WTC11 (cell line): ENCODE measurements around the gene CADM1. TPM values are rescaled to one million over a fixed set of nuclear protein-coding genes. Genes with fewer than 3 reads are reported as not detected.

ENCODE experiments used
- ATAC-seq: fragments of 200-7000 bp; cut with Tn5 transposase; 2 replicates; pipeline ENCODE4 v1.10.0; 2021; ENCODE audit warnings: mild to moderate bottlenecking, moderate library complexity
- CTCF ChIA-PET: fragments of 300-600 bp; sonication (Branson Sonifier 250); formaldehyde crosslinking; loops from one replicate; lab custom pipeline; 2021; ENCODE audit warnings: antibody characterized with exemption; lab: Charles Lee
- POLR2A ChIA-PET: fragments of 350-600 bp; sonication (Branson Sonifier 250); formaldehyde crosslinking; loops from one replicate; lab custom pipeline; 2021; ENCODE audit warnings: antibody characterized with exemption; lab: Charles Lee
- DNase-seq: peaks from one replicate; pipeline ENCODE4 v3.0.0; 2021; ENCODE audit warnings: low spot score
- H3K27ac Mint-ChIP-seq: 2 replicates; pipeline ENCODE4 v1.8.0; 2021; ENCODE audit warnings: mixed read lengths
- H3K27me3 Mint-ChIP-seq: 2 replicates; pipeline ENCODE4 v1.8.0; 2021; ENCODE audit warnings: low read depth, mild to moderate bottlenecking, moderate library complexity, mixed read lengths
- H3K36me3 Mint-ChIP-seq: 2 replicates; pipeline ENCODE4 v1.8.0; 2021; ENCODE audit warnings: mixed read lengths
- H3K4me1 Mint-ChIP-seq: 2 replicates; pipeline ENCODE4 v1.8.0; 2022; ENCODE audit warnings: mixed read lengths
- H3K4me3 Mint-ChIP-seq: 2 replicates; pipeline ENCODE4 v1.8.0; 2021; ENCODE audit warnings: mild to moderate bottlenecking, moderate library complexity, mixed read lengths
- H3K9me3 Mint-ChIP-seq: 2 replicates; pipeline ENCODE4 v1.8.0; 2021; ENCODE audit warnings: mixed read lengths
- CREM ChIP-seq: sonication (generic); formaldehyde crosslinking; IDR thresholded peaks from 2 replicates; pipeline ENCODE4 v1.8.1; 2022; ENCODE audit warnings: mild to moderate bottlenecking, missing genetic modification reagents, moderate library complexity
- GABPB1 ChIP-seq: sonication (generic); formaldehyde crosslinking; IDR thresholded peaks from 2 replicates; pipeline ENCODE4 v1.8.1; 2023; ENCODE audit warnings: mild to moderate bottlenecking, missing genetic modification reagents
- KAT7 ChIP-seq: sonication (generic); formaldehyde crosslinking; IDR thresholded peaks from 2 replicates; pipeline ENCODE4 v1.8.1; 2023; ENCODE audit warnings: missing genetic modification reagents, mild to moderate bottlenecking, borderline replicate concordance
- MAX ChIP-seq: sonication (generic); formaldehyde crosslinking; IDR thresholded peaks from 2 replicates; pipeline ENCODE4 v1.8.0; 2022; ENCODE audit warnings: mild to moderate bottlenecking, missing genetic modification reagents
- MLX ChIP-seq: sonication (generic); formaldehyde crosslinking; IDR thresholded peaks from 2 replicates; pipeline ENCODE4 v1.8.1; 2023; ENCODE audit warnings: mild to moderate bottlenecking, missing genetic modification reagents, moderate library complexity
- NFATC4 ChIP-seq: fragments of 250-450 bp; sonication (Bioruptor Pico); IDR thresholded peaks from 2 replicates; pipeline ENCODE4 v1.9.0; 2021; ENCODE audit warnings: mild to moderate bottlenecking
- NFYB ChIP-seq: sonication (generic); formaldehyde crosslinking; conservative IDR thresholded peaks from 2 replicates; pipeline ENCODE4 v1.8.0; 2022; ENCODE audit warnings: low read depth, missing genetic modification reagents
- NR2C2 ChIP-seq: sonication (generic); formaldehyde crosslinking; IDR thresholded peaks from 2 replicates; pipeline ENCODE4 v1.8.0; 2022; ENCODE audit warnings: mild to moderate bottlenecking, missing genetic modification reagents
- NR3C1 ChIP-seq: sonication (generic); formaldehyde crosslinking; conservative IDR thresholded peaks from 2 replicates; pipeline ENCODE4 v1.8.1; 2023; ENCODE audit warnings: low read depth, mild to moderate bottlenecking, missing genetic modification reagents
- PREB ChIP-seq: sonication (generic); formaldehyde crosslinking; IDR thresholded peaks from 2 replicates; pipeline ENCODE4 v1.8.1; 2022; ENCODE audit warnings: mild to moderate bottlenecking, missing genetic modification reagents, moderate library complexity, borderline replicate concordance
- PRRX2 ChIP-seq: fragments of 250-450 bp; sonication (Bioruptor Pico); IDR thresholded peaks from 2 replicates; pipeline ENCODE4 v1.8.0; 2021; ENCODE audit warnings: mild to moderate bottlenecking
- SMAD3 ChIP-seq: sonication (generic); formaldehyde crosslinking; IDR thresholded peaks from 2 replicates; pipeline ENCODE4 v1.8.0; 2022; ENCODE audit warnings: missing genetic modification reagents, mild to moderate bottlenecking, borderline replicate concordance
- SP1 ChIP-seq: sonication (generic); formaldehyde crosslinking; conservative IDR thresholded peaks from 2 replicates; pipeline ENCODE4 v1.8.1; 2022; ENCODE audit warnings: missing genetic modification reagents
- TCF7 ChIP-seq: sonication (generic); formaldehyde crosslinking; IDR thresholded peaks from 2 replicates; pipeline ENCODE4 v1.8.0; 2022; ENCODE audit warnings: mild to moderate bottlenecking, low read depth, missing genetic modification reagents, moderate library complexity
- TEAD1 ChIP-seq: sonication (generic); formaldehyde crosslinking; IDR thresholded peaks from 2 replicates; pipeline ENCODE4 v1.8.0; 2022; ENCODE audit warnings: mild to moderate bottlenecking, missing genetic modification reagents
- TP53 ChIP-seq: sonication (generic); formaldehyde crosslinking; IDR thresholded peaks from 2 replicates; pipeline ENCODE4 v1.8.1; 2023; ENCODE audit warnings: mild to moderate bottlenecking, missing genetic modification reagents
- ZBTB21 ChIP-seq: sonication (generic); formaldehyde crosslinking; IDR thresholded peaks from 2 replicates; pipeline ENCODE4 v1.8.1; 2023; ENCODE audit warnings: mild to moderate bottlenecking, missing genetic modification reagents, borderline replicate concordance
- ZNF121 ChIP-seq: sonication (generic); formaldehyde crosslinking; IDR thresholded peaks from 2 replicates; pipeline ENCODE4 v1.8.0; 2023; ENCODE audit warnings: missing genetic modification reagents
- ZNF219 ChIP-seq: sonication (generic); formaldehyde crosslinking; IDR thresholded peaks from 2 replicates; pipeline ENCODE4 v1.8.0; 2023; ENCODE audit warnings: missing genetic modification reagents, mild to moderate bottlenecking, borderline replicate concordance
- ZNF416 ChIP-seq: fragments of 250-450 bp; sonication (Bioruptor Pico); IDR thresholded peaks from 2 replicates; pipeline ENCODE4 v1.9.0; 2021; ENCODE audit warnings: mild to moderate bottlenecking, inconsistent platforms
- total RNA-seq: library from RNA; stranded (reverse); gene quantifications from 3 replicates; pipeline ENCODE4 v1.2.3, GENCODE V29; 2021

Gene CADM1
- total RNA-seq, 1 experiment from 2014 or later, result 26.8 TPM

GRCh38 chr11:115421992-115422689, 82.1 kb downstream of the CADM1 start:
- no peak overlapping the region for H3K27ac Mint-ChIP-seq
- DNase-seq (no peak), ATAC-seq (peak; percentile 65)
- H3K4me1 Mint-ChIP-seq, result peaks cover 54% of the 10 kb centered on the region
- H3K9me3 Mint-ChIP-seq, result no peaks in the 10 kb centered on the region
- H3K4me3 Mint-ChIP-seq, result no peak overlapping the region
- ChIA-PET CTCF (interaction anchor here (1.0 kb wide), 1 partner anchor 20 kb away, joined by 4 read pairs; no protein-coding TSS in a partner anchor), POLR2A (interaction anchor here (0.6 kb wide), 1 partner anchor 618 kb away, joined by 3 read pairs; no protein-coding TSS in a partner anchor)
- no peaks in the 10 kb centered on the region for H3K36me3 Mint-ChIP-seq
- H3K27me3 Mint-ChIP-seq, result no peaks in the 10 kb centered on the region
- TF ChIP-seq ZBTB21 (CRISPR knock-in tag) (no peak), NR3C1 (CRISPR knock-in tag) (no peak), MAX (no peak), SMAD3 (CRISPR knock-in tag) (no peak), SP1 (CRISPR knock-in tag) (no peak), ZNF416 (CRISPR knock-in tag) (no peak), NFYB (no peak), TEAD1 (CRISPR knock-in tag) (no peak), NFATC4 (CRISPR knock-in tag) (no peak)

- POLR2A ChIA-PET, result no interaction called here
- ATAC-seq (no peak), DNase-seq (no peak)
- H3K36me3 Mint-ChIP-seq, result no peaks in the 10 kb centered on the region
- H3K9me3 Mint-ChIP-seq, result no peaks in the 10 kb centered on the region
- no peak for TF ChIP-seq PREB
- peaks cover 54% of the 10 kb centered on the region for H3K4me1 Mint-ChIP-seq
- H3K27ac Mint-ChIP-seq, result no peak overlapping the region
- H3K27me3 Mint-ChIP-seq, result no peaks in the 10 kb centered on the region
- CTCF ChIA-PET, result no interaction called here
- no peak overlapping the region for H3K4me3 Mint-ChIP-seq
These were observed 82.7 kb downstream of the CADM1 start for GRCh38 chr11:115421352-115421991.

- ChIA-PET CTCF (interaction anchor here (1.2 kb wide), 1 partner anchor 52 kb away, joined by 7 read pairs; no protein-coding TSS in a partner anchor), POLR2A (no interaction called here)
- Mint-ChIP-seq H3K27ac (no peak overlapping the region), H3K27me3 (no peaks in the 10 kb centered on the region), H3K4me1 (peaks cover 47% of the 10 kb centered on the region), H3K36me3 (no peaks in the 10 kb centered on the region), H3K9me3 (no peaks in the 10 kb centered on the region), H3K4me3 (no peak overlapping the region)
- TF ChIP-seq GABPB1 (CRISPR knock-in tag), result no peak
- TF ChIP-seq TP53 (CRISPR knock-in tag), result no peak
- no peak for TF ChIP-seq ZNF121
- TF ChIP-seq NR2C2 (CRISPR knock-in tag), result no peak
- no peak for TF ChIP-seq CREM
- TF ChIP-seq MLX, result no peak
- no peak for TF ChIP-seq ZNF219 (CRISPR knock-in tag)
- TF ChIP-seq SMAD3 (CRISPR knock-in tag), result no peak
- TF ChIP-seq KAT7 (CRISPR knock-in tag), result no peak
- no peak for TF ChIP-seq NFYB
- no peak for TF ChIP-seq MAX
- TF ChIP-seq PRRX2 (CRISPR knock-in tag), result no peak
- TF ChIP-seq TCF7 (CRISPR knock-in tag), result no peak
- no peak for ATAC-seq
- DNase-seq, result no peak
These were observed 83.7 kb downstream of the CADM1 start for GRCh38 chr11:115420505-115420904.
